ENCODE measurements around the gene DLGAP1.
"Not testable (repeated sequence)": the region's sequence is repeated elsewhere in the genome, so short reads cannot be mapped to it uniquely, and the experiment has no call there.

DLGAP1 gene

DNA sequence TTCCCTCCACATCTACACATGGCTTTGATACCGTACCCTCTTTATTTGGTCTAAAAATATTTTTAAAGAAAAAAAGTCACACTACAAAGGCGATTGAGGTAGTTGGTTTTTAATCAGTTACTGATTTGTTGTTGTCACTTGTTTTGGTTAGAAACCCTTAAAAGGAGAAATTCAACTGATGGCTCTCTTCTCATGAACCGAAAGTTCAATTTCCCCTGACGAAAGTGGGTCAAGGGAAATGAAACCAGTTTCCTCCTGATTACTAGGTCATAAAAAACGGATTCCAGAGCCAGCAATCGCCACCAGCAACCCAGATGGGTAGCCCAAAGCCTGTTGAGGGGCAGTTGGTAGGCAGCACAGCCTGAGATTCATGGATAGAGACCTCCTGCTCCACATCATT lies 63.2 kb downstream of the DLGAP1 start:
- no peak for DNase-seq (ENCODE audit: low read depth in 1 of 2, low spot score in 1 of 2)

DNA sequence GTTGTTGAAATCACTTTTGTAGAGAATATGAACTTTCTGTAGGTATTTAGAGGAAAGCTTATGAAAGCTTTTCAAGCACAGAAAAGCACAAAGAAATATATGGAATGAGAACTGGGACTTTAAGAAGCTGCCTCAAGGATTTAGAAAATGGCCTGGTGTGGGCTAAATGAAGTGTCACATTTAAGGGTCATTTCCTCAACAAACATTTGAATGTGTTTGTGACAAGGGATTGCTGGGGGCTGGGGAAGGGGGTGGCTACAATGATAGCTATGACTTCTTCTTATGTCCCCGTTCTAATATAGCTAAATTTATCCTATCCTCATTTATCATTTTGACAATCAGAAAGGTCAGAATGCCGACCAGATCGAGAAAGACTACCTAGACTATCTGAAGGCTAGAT lies 69.2 kb downstream of the DLGAP1 start:
- no peak for DNase-seq (ENCODE audit: low read depth in 1 of 2, low spot score in 1 of 2)

- DNase-seq (ENCODE audit: low read depth in 1 of 2, low spot score in 1 of 2): no peak
These were observed 70.2 kb downstream of the DLGAP1 start for GRCh38 chr18:4384932-4385331.

DNA sequence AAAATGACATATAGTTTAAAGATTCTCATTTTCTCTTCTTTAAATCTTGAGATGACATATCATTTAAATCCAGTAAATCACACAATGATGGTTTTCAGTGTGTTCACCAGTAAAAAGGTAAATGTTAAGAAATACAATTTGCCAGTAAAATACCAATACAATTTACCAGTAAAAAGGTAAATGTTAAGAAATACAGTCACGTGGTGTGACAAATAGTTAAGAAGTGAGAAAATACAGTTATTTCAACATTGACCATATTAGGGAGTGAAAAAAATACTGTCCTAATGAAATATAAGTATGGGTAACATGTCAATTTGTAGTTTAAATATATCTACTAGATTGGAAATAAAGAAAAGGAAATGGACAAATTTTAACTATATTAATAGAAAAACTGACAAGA lies 80.5 kb downstream of the DLGAP1 start:
- DNase-seq (ENCODE audit: low read depth in 1 of 2, low spot score in 1 of 2): no peak

DNA sequence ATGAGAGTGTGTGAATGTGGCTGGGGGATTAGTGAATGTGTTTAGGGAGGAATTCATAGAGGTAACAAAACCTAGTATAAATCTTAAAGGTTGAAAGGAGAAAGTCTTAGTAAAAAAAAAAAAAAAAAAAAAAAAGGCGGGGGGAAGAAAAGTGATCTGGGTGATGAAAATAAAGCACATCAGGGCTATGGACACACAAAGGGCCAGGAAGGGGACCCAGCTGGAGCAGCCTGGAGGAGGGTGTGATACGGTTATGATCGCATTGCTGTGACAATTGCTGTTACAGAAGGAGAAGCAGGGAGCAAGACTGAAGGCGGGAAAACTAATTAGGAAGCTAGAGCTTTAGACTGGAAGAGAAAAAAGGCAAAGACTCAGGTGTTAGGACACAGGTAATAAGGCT lies 85.4 kb downstream of the DLGAP1 start:
- DNase-seq (ENCODE audit: low read depth in 1 of 2, low spot score in 1 of 2): no peak

DNA sequence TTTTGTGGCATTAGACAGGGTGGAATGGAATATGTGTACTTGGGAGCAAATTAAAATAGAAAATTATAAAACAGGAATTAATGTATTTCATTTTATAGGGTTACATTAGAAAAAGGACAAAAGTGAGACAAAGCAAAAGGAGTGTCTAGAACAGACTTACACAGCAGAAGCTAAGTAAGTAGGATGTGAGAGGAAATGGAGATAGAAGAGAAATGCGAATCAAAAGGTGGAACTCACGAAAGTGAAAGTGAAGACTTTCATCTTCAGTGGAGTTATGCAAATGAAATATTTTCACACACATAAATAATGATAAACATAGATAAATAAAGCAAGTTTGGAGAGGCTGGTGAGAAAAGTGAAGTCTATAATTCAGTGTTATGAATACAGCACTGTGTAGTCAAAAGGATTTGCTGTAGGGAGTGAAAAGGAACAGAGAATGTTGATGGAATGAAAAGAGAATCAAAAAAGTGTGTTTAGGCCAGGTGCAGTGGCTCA lies 94.8 kb downstream of the DLGAP1 start:
- DNase-seq (ENCODE audit: low read depth in 1 of 2, low spot score in 1 of 2): no peak

- no peak for DNase-seq (ENCODE audit: low read depth in 1 of 2, low spot score in 1 of 2)
These were observed 96.5 kb downstream of the DLGAP1 start for GRCh38 chr18:4358618-4359017.

GRCh38 chr18:4357579-4357978 lies 97.5 kb downstream of the DLGAP1 start:
- no peak for DNase-seq (ENCODE audit: low read depth in 1 of 2, low spot score in 1 of 2)

GRCh38 chr18:4356929-4357328 lies 98.2 kb downstream of the DLGAP1 start:
- no peak for DNase-seq (ENCODE audit: low read depth in 1 of 2, low spot score in 1 of 2)

- no peak for DNase-seq (ENCODE audit: low read depth in 1 of 2, low spot score in 1 of 2)
These were observed 101.2 kb downstream of the DLGAP1 start for GRCh38 chr18:4353853-4354418.

DNA sequence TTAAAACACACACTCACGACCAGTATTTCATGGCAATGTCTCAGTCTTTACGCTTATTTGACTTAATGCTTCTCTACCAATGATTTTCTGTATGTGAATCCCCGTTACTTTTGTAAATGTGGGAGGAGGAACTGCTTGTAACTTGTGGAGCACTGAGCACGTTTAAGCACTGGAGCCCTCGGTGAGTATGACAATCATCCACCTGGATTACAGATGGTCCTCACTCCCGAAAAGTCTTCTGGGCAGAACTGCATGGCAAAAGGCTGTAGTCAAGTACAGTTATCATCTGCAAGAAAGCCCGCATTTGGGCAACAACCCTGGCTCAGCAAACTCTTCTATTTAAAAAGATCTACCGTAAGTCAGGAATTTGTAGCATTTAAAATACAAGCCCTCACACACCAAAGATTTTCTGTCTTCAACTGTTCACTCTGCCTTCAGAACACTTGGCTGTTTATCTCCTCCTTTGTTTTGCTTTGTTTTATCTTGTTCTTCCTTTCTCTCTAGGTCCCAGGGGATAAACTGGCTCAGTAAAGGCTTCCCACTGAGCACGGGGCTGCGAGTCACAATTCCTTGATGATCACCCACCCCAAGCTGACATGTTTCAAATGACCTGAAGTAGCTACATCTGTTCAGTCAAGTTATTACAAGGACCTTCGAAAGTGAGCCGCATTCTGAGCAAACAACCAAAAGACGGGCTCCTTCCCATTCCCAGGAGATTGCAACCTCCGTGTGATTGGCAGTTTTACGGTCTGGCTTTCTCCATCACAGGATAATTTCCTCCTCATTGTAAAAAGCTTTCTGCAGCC lies 102.2 kb downstream of the DLGAP1 start:
- DNase-seq (ENCODE audit: low read depth in 1 of 2, low spot score in 1 of 2): no peak

GRCh38 chr18:4351005-4351404 lies 104.1 kb downstream of the DLGAP1 start:
- no peak for DNase-seq (ENCODE audit: low read depth in 1 of 2, low spot score in 1 of 2)

GRCh38 chr18:4335386-4335785 lies 119.7 kb downstream of the DLGAP1 start:
- no peak for DNase-seq (ENCODE audit: low read depth in 1 of 2, low spot score in 1 of 2)

- DNase-seq (ENCODE audit: low read depth in 1 of 2, low spot score in 1 of 2): no peak
These were observed 122.1 kb downstream of the DLGAP1 start for GRCh38 chr18:4333043-4333442.

GRCh38 chr18:4319738-4320677 lies 135.1 kb downstream of the DLGAP1 start:
- DNase-seq (ENCODE audit: low read depth in 1 of 2, low spot score in 1 of 2): no peak

GRCh38 chr18:4318311-4318710 lies 136.8 kb downstream of the DLGAP1 start:
- no peak for DNase-seq (ENCODE audit: low read depth in 1 of 2, low spot score in 1 of 2)

GRCh38 chr18:4311945-4312344 lies 143.2 kb downstream of the DLGAP1 start:
- DNase-seq (ENCODE audit: low read depth in 1 of 2, low spot score in 1 of 2): not testable (repeated sequence)

GRCh38 chr18:4311136-4311535 lies 144.0 kb downstream of the DLGAP1 start:
- no peak for DNase-seq (ENCODE audit: low read depth in 1 of 2, low spot score in 1 of 2)

DNA sequence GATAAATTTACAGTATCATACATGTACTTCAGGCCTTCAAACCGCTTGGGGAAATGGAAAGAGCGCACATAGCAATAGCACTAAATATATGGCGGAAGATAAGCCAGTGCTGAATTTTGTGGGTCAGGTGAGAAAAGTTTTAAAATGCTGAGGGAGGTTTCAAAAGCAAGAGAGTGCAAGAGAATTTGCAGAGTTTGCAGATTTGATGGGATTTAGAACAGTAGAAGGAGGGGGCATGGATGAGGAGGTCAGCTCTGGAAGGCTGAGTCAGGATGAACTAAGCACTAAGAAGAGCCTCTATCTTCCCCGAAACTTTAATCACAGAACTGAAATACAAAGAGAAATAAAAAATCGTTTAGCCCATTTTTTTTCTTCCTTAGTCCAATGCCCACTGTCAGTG lies 145.9 kb downstream of the DLGAP1 start:
- DNase-seq (ENCODE audit: low read depth in 1 of 2, low spot score in 1 of 2): no peak

DNA sequence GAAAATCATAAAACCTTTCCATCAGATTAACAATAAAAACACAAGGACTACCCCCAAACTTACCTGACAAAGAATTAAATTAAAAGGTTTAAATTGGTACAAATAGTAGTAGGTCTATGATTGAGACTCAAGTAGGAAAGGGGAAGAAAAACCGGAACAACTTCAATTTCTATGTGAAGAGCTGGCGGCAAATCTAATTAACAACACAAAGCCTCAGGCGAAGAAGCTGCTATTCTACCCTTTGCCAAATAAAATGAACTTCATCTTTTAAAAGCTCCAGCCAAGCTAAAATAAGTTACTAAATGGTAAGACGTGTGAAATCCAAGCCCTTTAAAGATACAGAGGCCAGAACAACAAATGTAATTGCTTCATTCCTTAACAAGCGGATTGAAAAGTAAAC lies 146.5 kb downstream of the DLGAP1 start:
- no peak for DNase-seq (ENCODE audit: low read depth in 1 of 2, low spot score in 1 of 2)

- no peak for DNase-seq (ENCODE audit: low read depth in 1 of 2, low spot score in 1 of 2)
These were observed 155.7 kb downstream of the DLGAP1 start for GRCh38 chr18:4299395-4299794.

DNA sequence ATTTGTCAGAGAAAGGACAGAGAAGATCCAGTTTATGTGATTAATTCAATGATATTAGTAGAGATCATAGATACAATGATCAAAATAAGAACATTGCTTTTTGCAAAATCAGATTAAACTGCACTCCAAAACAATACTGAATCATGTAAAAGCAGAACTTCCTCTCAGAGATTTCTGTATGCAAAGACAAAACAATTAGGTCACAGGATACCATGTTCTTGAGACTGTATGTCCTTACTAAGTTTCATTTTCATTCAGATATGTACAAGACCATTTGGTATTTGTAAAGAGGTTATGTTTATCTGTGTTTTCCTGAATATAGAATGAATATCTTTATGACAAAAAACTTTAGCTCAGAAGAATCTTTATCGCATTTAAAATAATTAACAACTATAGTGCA lies 161.8 kb downstream of the DLGAP1 start:
- DNase-seq (ENCODE audit: low read depth in 1 of 2, low spot score in 1 of 2): no peak

All from activated CD4-positive, alpha-beta T cell treated with anti-CD3 and anti-CD28 coated beads, Interleukin-2, amount 50 U/mL, for 24 hours (primary cell).